Central memory CD8-positive, alpha-beta T cell (primary cell): ENCODE data around the gene CTSD.

Experiments used
- ATAC-seq: fragments of 150-1000 bp; cut with Tn5 transposase; replicated peaks from 2 replicates; pipeline ENCODE4 v1.10.0; 2022; ENCODE audit warnings: mild to moderate bottlenecking, moderate FRiP score, moderate number of reproducible peaks; ENCODE audit not compliant: poor library complexity, severe bottlenecking; ENCODE audit errors: extremely low read depth
- DNase-seq, 2 donors: peaks; one replicate each; pipeline ENCODE4 v3.0.0; 2021; ENCODE audit warnings: low spot score in 2 of 2
- H3K27ac Mint-ChIP-seq: one replicate; pipeline ENCODE4 v1.8.0; 2022; ENCODE audit warnings: low read depth, mild to moderate bottlenecking, moderate library complexity, mixed read lengths
- H3K27me3 Mint-ChIP-seq: one replicate; pipeline ENCODE4 v1.8.0; 2022; ENCODE audit warnings: mixed read lengths
- H3K36me3 Mint-ChIP-seq: one replicate; pipeline ENCODE4 v1.8.0; 2022; ENCODE audit warnings: mild to moderate bottlenecking, moderate library complexity, mixed read lengths; ENCODE audit not compliant: insufficient read depth
- H3K4me1 Mint-ChIP-seq: one replicate; pipeline ENCODE4 v1.8.0; 2022; ENCODE audit warnings: mixed read lengths
- H3K4me3 Mint-ChIP-seq: one replicate; pipeline ENCODE4 v1.8.0; 2022; ENCODE audit warnings: mild to moderate bottlenecking, moderate library complexity, mixed read lengths
- H3K9me3 Mint-ChIP-seq: one replicate; pipeline ENCODE4 v1.8.0; 2022; ENCODE audit warnings: mixed read lengths

Gene CTSD

DNA sequence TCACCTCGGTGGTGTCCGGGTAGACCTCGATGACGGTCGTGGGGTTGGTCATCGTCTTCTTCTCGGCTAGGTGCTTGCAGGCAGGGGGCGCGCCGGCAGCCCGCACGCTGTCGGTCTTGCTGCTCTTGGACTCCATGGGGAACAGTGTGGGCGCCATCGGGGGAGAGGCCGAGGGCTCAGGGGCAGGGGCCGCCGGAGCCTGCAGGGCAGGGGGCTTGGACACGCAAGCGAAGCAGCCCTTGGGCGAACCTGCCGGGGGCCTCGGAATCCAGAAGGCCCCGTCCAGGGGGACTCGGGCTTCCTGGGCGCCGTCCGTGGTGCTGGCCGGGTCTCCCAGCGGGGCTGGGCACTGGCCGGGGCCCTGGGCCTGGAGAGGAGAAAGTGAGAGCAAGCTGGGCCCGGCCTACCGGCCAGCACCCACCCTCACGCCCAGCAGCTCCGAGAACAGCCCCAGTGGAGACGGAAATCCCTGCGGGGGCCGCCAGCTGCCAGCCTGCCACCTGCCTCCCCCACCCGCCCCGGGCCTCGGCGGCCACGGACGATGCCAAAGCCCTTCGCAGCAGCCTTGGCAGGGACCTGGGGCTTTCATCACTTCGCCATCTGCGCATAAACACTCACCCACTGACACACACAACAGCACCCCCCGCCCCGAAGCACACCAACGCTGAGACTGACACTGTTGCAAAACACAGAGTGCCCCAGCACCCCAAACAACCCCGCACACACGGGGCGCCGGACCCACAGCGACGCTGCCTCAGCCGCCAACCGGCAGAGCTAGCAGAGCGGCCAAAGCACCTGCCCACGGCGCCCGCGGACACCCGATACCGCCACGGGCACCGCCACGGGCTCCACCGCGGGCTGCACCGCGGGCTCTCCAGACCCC lies 15.7 kb downstream of the CTSD start:
- ATAC-seq (no peak), DNase-seq (no peak)
- Mint-ChIP-seq H3K9me3 (no peaks in the 10 kb centered on the region), H3K27ac (no peak overlapping the region), H3K4me1 (peaks cover 14% of the 10 kb centered on the region), H3K27me3 (peaks cover 17% of the 10 kb centered on the region), H3K36me3 (peaks cover 4% of the 10 kb centered on the region), H3K4me3 (peak overlapping the region; percentile 10)

DNA sequence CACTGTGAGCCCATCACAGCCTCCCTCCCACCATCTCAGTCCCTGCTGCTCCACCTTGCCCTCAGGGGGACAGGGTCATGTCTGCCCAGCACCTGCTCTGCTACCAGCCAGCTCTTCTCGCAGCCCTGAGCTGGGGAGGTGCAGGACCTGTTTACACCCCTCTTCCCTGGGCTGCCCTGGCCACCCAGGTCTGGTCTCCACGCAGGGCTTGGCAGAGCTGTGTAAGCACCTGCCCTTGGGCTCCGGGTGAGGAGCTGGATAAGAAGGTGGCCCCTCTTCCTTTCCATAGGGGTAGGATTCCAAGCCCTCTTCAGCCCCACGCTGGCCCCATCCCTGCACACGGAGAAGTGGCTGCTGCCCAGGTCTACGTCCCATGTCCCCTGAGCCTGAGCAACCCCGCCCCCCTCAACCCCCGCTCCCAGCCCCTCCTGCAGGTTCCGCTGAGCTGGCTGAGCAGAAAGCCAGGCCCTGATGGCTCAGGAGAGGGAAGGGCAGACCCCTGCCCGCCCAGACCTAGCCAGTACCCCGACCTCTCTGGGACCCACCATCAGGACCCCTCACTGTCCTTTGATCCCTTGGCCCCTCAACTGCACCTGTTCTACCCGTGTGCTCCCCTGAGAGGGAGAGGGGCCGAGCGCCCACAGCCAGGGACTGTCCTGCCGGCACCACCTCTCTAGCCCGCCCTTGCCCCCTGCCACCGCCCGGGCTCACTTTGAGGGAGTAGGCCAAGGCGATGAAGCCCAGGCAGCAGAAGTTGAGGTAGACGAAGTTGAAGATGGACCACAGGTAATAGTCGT lies 16.6 kb downstream of the CTSD start:
- Mint-ChIP-seq H3K27ac (no peak overlapping the region), H3K4me3 (peak overlapping the region; percentile 10), H3K27me3 (peaks cover 17% of the 10 kb centered on the region), H3K4me1 (peaks cover 14% of the 10 kb centered on the region), H3K36me3 (peaks cover 1% of the 10 kb centered on the region), H3K9me3 (no peaks in the 10 kb centered on the region)
- DNase-seq (no peak), ATAC-seq (no peak)

DNA sequence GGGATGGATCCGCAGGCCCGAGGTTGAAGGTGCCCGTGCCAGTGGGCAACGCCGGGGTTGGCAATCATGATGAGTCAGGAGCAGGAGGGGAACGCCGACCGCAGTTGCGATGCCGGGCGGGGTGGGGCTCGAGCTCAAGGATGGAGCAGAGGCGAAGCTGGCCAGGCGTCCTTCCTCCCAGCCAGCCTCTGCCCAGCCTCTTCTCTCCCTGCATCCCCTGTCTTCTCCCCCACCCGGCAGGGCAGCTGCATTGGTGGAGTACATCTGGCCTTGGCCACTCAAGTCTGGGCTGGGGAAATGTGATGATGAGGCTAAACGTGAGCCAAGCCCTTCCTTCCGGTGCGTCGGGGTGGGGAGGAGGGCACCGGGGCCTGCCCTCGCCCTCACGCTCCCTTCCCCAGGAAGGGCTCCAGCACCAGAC lies 17.2 kb downstream of the CTSD start:
- H3K27me3 Mint-ChIP-seq = peaks cover 17% of the 10 kb centered on the region
- no peak for DNase-seq
- H3K4me1 Mint-ChIP-seq = peaks cover 14% of the 10 kb centered on the region
- ATAC-seq = no peak
- H3K27ac Mint-ChIP-seq = no peak overlapping the region
- H3K9me3 Mint-ChIP-seq = no peaks in the 10 kb centered on the region
- H3K36me3 Mint-ChIP-seq = peaks cover 1% of the 10 kb centered on the region
- no peak overlapping the region for H3K4me3 Mint-ChIP-seq

DNA sequence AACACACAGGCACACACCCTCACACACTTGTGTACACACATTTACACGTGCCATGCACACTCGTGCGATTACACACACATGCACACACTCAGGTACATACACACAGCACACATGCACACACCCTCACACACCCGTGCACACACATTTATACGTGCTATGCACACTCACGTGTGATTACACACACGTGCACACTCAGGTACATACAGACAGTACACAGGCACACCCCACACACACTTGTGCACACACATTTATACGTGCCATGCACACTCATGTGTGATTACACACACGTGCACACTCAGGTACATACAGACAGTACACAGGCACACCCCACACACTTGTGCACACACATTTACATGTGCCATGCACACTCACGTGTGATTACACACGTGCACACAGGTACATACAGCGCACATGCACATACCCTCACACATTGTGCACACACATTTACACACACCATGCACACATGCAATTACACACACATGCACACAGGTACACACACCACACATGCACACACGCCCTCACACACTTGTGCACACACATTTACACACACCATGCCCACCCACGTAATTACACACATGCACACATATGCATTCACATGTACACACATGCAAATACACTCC lies 17.9 kb downstream of the CTSD start:
- DNase-seq = no peak
- H3K36me3 Mint-ChIP-seq = peaks cover 1% of the 10 kb centered on the region
- no peaks in the 10 kb centered on the region for H3K9me3 Mint-ChIP-seq
- ATAC-seq = no peak
- no peak overlapping the region for H3K4me3 Mint-ChIP-seq
- H3K4me1 Mint-ChIP-seq = peaks cover 14% of the 10 kb centered on the region
- H3K27me3 Mint-ChIP-seq = peaks cover 15% of the 10 kb centered on the region
- no peak overlapping the region for H3K27ac Mint-ChIP-seq

DNA sequence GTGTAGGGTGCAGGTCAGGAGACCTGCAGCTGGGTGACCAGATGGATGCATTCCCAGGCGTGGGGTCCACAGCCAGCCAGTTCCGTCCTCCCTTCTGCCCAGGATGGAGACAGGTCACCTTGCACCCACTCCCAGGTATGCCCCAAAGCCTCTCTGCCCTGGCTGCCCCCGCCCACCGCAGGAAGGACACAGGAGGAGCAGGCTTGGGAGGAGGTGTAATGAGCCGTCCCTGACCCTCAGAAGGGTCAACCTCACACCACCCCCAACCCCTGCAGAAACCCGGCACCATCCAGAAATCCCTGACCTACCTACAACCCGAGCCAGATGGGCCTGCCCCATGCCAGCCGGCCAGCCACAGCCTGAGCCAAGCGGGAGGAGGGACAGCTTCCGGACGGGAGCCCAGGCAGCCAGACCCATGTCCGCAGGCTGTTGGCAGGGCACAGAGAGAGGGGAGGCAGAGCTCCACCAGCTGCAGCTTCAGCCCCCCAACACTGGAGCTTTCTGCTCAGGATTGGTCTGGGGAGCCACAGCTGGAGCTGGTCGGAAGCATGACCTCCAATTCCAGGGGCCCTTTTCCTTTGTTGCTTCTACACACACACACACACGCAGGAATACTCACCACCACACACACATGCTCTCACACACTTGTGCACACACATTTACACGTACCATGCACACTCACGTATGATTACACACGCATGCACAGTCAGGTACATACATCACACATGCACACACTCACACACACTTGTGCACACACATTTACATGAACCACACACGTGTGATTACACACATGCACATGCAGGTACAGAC lies 18.6 kb downstream of the CTSD start:
- Mint-ChIP-seq H3K27ac (no peak overlapping the region), H3K9me3 (no peaks in the 10 kb centered on the region), H3K27me3 (peaks cover 8% of the 10 kb centered on the region), H3K4me1 (peaks cover 8% of the 10 kb centered on the region), H3K36me3 (peaks cover 1% of the 10 kb centered on the region), H3K4me3 (no peak overlapping the region)
- DNase-seq = no peak
- no peak for ATAC-seq

DNA sequence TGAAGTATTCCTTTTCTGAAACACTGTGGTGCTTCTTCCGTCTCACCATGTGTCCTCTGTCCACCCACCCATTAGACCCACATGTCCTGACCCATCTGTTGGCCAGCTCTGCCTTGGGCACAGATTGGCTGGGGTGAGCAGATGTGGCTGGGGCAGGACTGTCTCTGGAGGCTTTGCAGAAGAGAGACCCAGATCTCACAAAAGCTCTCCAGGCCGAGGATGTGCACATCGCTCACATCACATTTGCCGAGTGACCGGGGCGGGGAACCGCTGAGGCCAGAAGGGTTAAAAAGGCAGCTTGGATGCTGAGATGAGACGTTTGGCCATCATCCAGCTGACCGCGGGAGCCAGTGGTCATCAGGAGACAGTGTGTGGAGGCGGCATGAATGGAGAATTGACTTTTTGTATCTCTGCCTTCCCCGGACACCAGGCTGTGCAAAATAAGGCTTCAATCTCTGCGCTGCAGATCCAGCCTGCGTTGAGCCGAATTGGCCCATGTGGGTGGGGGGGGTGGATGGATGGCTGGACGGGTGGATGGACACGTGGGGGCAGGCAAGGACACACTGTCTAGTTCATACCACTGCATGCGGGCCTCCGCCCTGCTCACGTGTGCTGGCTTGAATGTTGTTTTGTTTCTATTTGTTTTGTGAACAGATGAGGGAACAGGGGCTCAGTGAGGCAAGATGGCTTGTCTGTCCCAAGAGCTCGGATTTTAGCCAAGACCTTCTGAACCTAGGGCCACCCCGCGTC lies 19.4 kb downstream of the CTSD start:
- DNase-seq (no peak), ATAC-seq (no peak)
- H3K36me3 Mint-ChIP-seq = peaks cover 1% of the 10 kb centered on the region
- H3K4me3 Mint-ChIP-seq = no peak overlapping the region
- H3K27me3 Mint-ChIP-seq = peaks cover under 1% of the 10 kb centered on the region
- H3K9me3 Mint-ChIP-seq = no peaks in the 10 kb centered on the region
- no peak overlapping the region for H3K27ac Mint-ChIP-seq
- H3K4me1 Mint-ChIP-seq = no peaks in the 10 kb centered on the region

DNA sequence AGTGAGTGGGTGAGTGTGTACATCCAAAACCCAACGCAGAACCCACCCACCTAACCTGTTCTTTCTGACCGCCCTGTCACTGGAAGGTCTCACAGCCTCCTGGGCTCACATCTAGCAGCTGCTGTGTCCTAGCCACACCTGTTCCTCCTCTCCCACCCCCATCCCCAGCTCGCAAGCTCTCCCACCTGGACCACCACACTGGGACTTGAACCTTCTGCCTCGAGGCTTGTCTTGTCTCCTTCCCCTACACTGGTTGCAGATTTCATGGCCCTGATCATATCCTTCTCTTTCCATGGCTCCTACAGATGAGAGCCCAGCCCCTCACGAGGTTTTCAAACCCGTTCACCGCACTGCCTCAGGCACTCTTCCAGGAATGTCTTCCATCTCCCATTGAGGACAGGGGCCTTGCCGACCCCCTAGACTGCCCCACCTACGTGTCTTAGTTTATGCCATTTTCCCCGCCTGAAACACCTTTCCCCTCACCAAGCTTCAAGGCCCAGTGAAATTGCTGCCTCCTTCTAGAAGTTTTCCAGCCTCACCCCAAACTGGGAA lies 20.1 kb downstream of the CTSD start:
- Mint-ChIP-seq H3K4me1 (no peaks in the 10 kb centered on the region), H3K4me3 (no peak overlapping the region), H3K27me3 (no peaks in the 10 kb centered on the region), H3K36me3 (peaks cover 1% of the 10 kb centered on the region), H3K9me3 (no peaks in the 10 kb centered on the region), H3K27ac (no peak overlapping the region)
- DNase-seq (no peak), ATAC-seq (no peak)

DNA sequence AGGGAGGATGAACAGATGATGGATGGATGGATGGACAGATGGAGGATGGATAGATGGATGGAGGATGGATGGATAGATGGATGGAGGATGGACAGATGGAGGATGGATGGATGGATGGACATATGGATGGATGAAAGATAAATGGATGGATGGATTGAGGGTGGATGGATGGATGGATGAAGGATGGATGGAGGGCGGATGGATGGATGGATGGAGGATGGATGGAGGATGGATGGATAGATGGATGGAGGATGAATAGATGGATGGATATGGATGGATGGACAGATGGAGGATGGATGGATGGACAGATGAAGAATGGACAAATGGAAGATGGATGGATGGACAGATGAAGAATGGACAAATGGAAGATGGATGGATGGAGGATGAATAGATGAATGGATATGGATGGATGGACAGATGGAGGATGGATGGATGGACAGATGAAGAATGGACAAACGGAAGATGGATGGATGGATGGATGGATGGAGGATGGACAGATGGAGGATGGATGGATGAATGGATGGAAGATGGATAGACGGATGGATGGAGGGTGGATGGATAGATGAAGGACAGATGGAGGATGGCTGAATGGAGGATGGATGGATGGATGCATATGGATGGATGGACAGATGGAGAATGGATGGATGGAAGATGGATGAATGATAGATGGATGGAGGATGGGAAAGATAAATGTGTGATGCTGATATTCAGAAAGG lies 20.7 kb downstream of the CTSD start:
- no peak overlapping the region for H3K27ac Mint-ChIP-seq
- H3K4me1 Mint-ChIP-seq = no peaks in the 10 kb centered on the region

DNA sequence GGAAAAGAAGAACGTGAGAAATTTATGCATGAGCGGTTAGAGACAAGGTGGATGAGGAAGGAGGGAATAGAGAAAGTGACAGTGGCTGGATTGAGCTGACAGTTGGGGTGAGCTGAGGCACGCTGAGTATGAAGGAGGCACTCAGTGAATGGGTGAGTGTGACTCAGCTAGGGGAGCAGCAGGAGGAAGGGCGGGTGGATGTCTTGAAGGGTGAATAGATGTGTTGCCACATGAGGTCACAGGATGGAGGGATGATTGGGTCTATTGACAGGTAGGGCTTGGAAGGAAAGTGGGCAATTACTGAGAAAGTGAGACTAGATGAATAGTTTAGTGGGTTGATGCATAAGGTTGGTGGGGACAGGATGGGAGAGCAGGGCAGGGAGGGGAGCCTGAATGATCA lies 21.4 kb downstream of the CTSD start:
- Mint-ChIP-seq H3K9me3 (no peaks in the 10 kb centered on the region), H3K4me1 (no peaks in the 10 kb centered on the region), H3K4me3 (no peak overlapping the region), H3K27ac (no peak overlapping the region), H3K27me3 (no peaks in the 10 kb centered on the region), H3K36me3 (peaks cover 1% of the 10 kb centered on the region)
- ATAC-seq = no peak
- no peak for DNase-seq

More for the DNA sequence above, 20.7 kb downstream of the CTSD start:
- no peaks in the 10 kb centered on the region for H3K27me3 Mint-ChIP-seq
- ATAC-seq (no peak), DNase-seq (no peak)
- no peaks in the 10 kb centered on the region for H3K9me3 Mint-ChIP-seq
- H3K36me3 Mint-ChIP-seq = peaks cover 1% of the 10 kb centered on the region
- no peak overlapping the region for H3K4me3 Mint-ChIP-seq

DNA sequence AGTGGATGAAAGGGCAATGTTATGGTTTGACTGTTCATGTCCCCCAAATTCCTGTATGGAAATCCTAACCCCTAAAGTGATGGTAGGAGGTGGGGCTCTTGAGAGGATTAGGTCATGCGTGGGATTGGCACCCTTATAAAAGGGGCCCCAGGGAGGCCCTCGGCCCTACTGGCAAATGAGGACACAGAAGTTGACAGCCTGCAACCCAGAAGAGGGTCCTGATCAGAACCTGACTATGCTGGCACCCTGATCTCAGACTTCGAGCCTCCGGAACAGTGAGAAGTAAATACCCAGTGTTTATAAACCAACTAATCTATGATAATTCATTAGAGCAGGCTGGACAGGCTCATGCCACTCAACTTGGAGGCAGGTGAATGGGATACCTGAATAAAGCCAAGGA lies 22.0 kb downstream of the CTSD start:
- no peak for ATAC-seq
- H3K27ac Mint-ChIP-seq = no peak overlapping the region
- H3K4me1 Mint-ChIP-seq = no peaks in the 10 kb centered on the region
- peaks cover 1% of the 10 kb centered on the region for H3K36me3 Mint-ChIP-seq
- peaks cover 2% of the 10 kb centered on the region for H3K9me3 Mint-ChIP-seq
- H3K4me3 Mint-ChIP-seq = no peak overlapping the region
- no peak for DNase-seq
- H3K27me3 Mint-ChIP-seq = no peaks in the 10 kb centered on the region
